ENCODE results near the gene ABCA13.
A peak's percentile ranks its signal among the peaks of the same experiment; 100 is the strongest.

The ABCA13 gene

GRCh38 chr7:48387932-48388331, 216.7 kb downstream of the ABCA13 start:
- no peak for DNase-seq

DNA sequence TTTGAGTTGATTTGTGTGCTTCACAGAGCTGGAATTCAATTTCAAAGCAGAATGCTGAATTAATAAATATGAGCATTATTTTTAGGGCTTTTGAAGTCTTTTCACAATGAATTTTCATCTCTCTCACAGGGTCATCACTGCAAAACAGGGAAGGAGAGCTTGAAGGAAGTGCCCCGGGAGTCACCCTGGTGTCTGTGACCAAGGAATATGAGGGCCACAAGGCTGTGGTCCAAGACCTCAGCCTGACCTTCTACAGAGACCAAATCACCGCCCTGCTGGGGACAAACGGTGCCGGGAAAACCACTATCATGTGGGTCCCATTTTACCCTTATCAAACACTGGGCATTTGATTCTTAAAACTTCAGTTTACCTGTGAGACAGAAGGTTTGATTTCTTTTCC, 217.7 kb downstream of the ABCA13 start:
- DNase-seq, result no peak

DNA sequence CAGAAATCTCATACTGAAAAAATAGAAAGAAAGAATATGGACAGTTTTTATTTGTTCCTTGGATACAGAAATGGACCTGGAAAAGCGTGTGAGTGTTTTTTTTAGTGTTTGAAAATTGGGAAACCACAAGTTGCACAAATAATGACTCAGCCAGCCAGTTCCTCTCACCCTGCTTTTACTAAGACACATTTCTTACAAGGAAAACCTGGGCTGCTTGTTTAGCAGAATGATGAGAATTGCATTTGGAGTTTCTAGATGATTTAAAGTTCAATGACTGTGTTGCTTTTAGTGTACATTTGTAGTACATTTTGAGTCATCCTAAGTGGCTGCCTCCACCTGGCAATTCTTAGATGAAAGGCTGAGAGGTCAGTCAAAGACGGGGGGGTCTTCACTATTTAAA, 218.7 kb downstream of the ABCA13 start:
- no peak for DNase-seq

GRCh38 chr7:48390388-48391327, 219.4 kb downstream of the ABCA13 start:
- no peak for DNase-seq

DNA sequence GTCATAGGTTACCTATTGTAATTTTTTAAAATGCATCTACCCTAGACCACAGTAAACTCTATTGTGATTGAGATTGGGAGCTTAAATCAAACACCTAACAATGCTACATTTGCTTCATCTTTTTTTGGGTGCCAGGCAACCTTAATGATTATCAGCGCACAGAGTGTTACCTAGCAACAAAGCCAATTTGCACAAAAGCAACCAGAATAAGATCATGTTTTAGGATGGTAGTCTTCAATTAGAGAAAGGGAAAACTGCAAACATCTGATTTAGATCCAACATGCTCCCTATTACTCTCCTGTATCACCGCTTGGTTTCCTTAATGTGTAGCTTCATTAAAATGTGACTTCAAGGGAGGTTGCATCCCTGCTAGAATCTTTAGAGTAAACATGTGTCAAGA, 226.9 kb downstream of the ABCA13 start:
- no peak for DNase-seq

- no peak for DNase-seq
Measured at GRCh38 chr7:48402721-48403120, 231.5 kb downstream of the ABCA13 start.

DNA sequence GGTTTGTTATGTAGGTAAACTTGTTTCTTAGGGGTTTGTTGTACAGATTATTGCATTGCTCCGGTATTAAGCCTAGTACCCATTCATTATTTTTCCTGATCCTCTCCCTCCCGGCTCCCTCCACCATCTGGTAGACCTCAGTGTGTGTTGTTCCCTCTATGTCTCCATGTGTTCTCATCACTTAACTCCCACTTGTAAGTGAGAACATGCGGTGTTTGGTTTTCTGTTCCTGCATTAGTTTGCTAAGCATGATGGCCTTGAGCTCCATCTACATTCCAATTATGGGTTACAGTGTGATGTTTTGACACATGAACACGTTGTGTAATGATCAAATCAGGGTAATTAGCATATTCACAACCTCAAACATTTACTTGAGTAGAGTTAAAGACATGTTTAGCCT, 237.5 kb downstream of the ABCA13 start:
- no peak for DNase-seq

DNA sequence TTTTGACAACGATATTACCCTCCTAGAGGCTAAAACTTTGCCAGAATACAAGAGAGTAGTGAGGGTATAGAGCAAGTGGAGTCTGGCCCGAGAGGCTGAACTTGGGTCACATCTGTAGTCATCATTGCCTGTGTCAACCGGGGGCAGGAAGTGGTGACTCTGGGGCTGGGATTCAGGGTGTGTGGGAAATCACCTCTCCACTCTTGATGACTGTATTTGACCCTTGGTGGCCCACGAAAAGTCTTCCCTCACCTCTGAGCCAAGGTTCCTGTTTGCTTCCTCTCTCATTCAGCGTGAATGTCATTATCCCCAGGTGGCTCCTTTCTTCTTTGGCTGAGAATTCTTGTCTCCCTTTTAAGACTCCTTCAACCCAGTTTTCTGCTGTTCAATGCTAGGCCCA, 240.4 kb downstream of the ABCA13 start:
- DNase-seq, result peak; percentile 31 to 39

- no peak for DNase-seq
Measured at GRCh38 chr7:48414011-48414732, 242.9 kb downstream of the ABCA13 start.

DNA sequence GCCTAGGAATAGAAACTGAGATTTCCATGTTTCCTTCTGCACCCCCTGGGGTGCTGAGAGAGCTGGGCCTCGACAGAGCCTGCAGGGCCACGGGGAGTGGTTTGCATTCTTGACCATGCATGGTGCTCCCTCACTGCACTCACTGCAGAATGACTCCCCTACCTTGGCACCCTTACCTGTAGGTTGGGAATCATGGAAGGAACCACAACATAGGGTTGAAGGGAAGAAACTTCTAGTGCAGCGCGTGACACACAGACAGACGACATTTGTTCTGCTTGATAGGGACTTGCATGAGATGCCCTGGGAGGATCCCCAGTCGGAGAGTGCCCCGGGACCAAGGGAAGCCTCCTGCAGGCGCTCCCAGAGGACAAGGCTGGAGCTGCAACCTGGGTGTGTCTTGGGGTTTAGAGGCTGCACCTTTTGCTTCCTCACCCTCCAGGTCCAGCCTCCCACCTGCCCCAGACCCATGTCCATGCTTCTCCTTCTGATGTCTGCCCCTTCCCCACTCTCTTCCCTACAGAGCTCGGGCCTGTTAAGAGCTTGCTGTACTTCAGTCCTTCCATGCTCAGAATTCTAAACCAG, 245.2 kb downstream of the ABCA13 start:
- DNase-seq, result no peak

- DNase-seq, result no peak
Measured at GRCh38 chr7:48419401-48419800, 248.1 kb downstream of the ABCA13 start.

DNA sequence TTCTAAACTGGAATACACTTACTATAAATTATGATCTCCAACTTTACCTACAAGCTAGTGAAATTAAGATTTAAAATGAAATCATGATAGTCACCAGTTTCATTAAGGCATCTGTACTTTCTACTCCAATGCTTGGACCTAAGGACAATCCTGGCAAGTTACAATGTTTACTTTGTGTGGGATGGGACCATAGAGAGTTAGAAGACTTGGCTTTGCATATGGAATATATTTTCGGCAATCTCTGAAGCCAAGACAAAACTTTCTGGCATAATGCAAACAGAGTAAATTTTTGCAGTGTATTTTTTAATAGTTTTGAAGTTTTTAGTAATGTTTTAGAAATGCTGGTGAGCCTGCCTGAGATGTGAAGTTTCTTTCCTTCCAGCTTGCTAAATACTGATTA, 248.9 kb downstream of the ABCA13 start:
- no peak for DNase-seq

DNA sequence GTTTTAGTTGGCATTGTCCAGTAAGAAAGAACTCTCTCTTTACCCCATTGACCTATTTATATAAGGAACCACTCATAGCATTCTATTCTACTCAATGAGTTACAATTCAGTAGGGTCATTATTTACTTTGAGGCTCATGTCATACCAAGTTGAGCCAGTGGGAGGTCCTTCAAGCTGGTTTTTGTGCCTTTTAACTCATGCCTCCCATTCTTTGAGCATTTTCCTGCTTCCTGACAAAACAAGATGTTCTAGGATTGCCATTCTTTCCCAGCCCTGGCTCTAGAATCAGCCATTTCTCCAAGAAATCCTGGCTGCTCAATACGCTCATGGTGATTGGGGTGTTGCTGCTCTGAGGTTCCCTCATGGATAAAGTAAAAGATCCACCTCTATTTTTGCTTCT, 250.1 kb downstream of the ABCA13 start:
- no peak for DNase-seq

DNA sequence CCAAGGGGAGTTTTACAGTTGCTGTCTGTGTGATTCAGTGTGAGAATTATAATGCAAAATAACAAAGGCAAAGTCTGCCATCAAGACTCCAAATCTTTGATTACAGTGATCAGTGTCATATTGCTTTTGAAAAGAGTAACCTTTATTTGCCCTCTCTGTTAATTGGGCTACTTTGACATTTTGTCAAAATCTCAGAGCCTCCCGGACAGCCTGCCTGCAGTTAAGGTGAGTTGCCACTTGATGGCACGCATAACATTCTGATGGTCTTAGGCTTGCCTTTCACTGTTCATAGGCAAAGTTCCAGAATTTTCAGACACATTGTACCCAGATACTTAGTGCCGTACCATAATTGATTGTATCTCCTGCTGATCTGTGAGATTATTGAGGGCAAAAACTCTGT, 253.5 kb downstream of the ABCA13 start:
- DNase-seq, result no peak

GRCh38 chr7:48426331-48426965, 255.2 kb downstream of the ABCA13 start:
- no peak for DNase-seq

DNA sequence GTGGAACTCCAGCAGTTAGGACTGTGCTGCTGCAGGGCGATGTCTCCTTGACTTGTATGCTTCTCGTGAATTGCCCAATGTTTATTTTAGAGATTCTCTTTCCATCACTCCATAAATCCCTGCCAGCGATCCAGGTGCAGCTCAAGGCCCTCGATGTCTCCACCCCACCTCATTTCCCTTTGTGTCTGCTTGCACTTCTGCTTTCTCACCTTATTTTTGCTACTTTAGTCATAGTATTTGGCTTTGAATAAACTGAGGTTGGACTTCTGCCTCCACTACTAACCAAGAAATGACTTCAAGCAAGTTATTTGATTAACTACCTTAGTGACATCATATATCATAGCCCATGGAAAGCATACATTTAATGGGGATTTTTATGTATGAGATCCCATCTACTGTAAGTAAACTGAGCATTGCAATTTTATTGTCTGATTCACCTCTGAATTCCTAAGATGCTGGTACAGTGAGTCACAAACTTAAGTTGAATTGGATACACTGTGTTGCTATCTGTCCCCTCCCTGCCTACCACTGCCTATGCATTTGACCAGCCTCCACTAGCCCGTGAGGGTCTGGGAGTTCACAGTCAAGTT, 255.8 kb downstream of the ABCA13 start:
- DNase-seq, result no peak

GRCh38 chr7:48427671-48428070, 256.4 kb downstream of the ABCA13 start:
- no peak for DNase-seq

GRCh38 chr7:48428091-48428684, 256.9 kb downstream of the ABCA13 start:
- DNase-seq, result no peak

DNA sequence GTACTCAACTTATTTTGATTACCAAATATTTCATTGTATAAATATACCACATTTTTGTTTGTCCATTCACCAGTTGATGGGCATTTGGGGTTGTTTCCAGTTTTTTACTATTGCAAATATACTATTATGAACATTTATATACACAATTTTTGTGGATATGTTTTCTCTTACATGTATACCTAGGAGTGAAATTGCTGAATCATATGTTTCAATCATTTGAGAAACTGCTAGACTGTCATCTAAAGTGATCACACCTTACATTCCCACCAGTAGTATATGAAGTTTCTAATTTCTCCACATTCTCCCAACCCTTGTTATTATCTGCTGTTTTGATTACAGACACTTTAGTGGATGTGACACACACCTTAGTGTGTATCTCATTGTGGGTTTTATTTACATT, 257.9 kb downstream of the ABCA13 start:
- DNase-seq, result no peak

DNA sequence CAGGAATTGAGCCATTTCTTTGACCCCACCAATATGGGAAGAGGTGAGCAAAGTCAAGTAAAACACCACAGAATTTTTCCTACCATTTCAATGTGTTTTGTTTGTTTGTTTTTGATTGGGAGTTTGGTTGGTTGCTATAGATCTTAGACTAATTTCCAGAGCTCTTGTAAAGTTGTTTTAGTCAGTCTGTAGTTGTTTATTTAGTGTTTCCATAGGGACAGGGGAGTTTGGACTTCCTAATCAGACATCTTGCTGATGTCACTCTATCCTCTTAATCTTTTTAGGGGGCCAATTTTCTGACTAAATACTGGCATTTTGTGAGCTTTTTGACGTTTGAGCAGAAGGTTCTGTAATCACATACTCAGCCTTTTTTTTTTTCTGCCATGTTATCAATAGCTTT, 266.9 kb downstream of the ABCA13 start:
- DNase-seq, result no peak

- DNase-seq, result no peak
Measured at GRCh38 chr7:48441848-48442492, 270.7 kb downstream of the ABCA13 start.

DNA sequence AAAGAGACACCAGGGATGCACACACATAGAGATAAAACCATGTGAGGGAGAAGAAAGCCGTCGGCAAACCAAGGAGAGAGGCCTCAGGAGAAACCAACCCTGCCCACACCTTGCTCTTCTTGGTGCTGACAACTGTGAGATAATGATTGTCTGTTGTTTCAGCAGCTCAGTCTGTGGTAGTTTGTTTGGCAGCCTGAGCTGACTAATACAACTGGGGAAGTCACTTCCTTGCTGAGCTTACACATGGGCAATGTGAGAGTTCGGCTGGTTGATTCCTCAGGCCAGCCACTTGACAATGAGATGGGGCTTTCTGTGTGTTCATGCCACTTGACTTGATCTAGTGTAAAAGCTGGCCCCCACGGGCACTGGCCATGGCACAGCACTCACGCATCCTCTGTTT, 271.8 kb downstream of the ABCA13 start:
- DNase-seq, result no peak

Data from activated T-cell treated with anti-CD3 and anti-CD28 coated beads, Interleukin-2, amount 50 U/mL, for 48 hours (primary cell).